ENCODE data around the gene NUDT4. TPM values are rescaled to one million over a fixed set of nuclear protein-coding genes. Genes with fewer than 3 reads are reported as not detected.
A peak's percentile ranks its signal among the peaks of the same experiment; 100 is the strongest.

The NUDT4 gene
- total RNA-seq, 1 donor from 2014 or later: 52.2 TPM

DNA sequence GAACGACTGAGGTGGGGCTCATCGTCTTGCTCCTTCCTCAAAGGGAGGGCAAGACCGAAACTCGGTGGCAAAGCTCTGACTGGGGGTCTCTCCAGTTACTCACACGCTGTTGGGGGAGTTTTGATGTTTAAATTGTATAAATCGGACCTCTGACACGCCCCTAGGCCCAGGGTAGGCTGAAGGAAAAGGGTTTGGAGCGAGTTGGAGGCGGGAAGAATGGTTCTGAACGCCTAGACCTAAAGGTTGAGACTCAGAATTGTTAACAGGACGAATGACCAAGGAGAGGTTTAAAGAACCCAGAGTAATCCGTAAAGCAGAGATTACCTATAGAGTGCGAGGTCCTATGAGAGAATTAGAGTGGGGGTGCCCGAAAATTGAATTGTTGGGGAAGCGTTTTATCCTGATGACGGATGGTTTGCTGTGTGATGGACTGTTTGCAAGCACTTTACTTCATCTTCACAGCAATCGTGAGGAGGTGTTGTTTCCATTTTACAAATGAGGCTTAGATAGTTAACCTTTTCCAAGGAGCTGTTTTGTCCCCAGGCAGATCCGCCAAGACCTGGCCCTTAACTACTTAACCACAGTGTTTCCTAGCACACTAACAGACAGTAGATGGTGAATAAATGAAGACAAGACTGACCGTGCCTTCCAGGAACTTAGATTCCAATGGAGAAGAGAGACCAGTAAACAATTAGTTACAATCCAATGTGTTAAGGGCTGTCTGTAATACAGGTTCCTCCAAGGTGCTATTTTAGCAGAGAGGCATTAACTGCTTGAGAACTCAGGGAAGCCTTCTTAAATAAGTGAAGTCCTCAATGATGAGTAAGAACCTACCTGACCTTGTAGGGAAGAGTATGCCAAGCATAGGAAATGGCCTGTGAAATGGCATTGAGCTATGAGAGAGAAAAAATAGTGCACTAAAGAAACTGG lies 65.0 kb downstream of the NUDT4 start:
- DNase-seq (no peak), ATAC-seq (no peak)
- no peak for TF ChIP-seq CTCF (IDR thresholded peaks at IDR 0.05)
- no peaks in the 10 kb centered on the region for H3K36me3 ChIP-seq
- peaks cover 12% of the 10 kb centered on the region for H3K4me1 ChIP-seq
- no peaks in the 10 kb centered on the region for H3K9me3 ChIP-seq
- peak overlapping the region; percentile 96 for H3K4me3 ChIP-seq
- no peaks in the 10 kb centered on the region for H3K27me3 ChIP-seq
- H3K27ac ChIP-seq: peak overlapping the region; percentile 96
- intact Hi-C loops (cut with DNase I): no loop called here

GRCh38 chr12:93443576-93443975 lies 65.9 kb downstream of the NUDT4 start:
- peaks cover 9% of the 10 kb centered on the region for H3K4me1 ChIP-seq
- DNase-seq (no peak), ATAC-seq (no peak)
- TF ChIP-seq CTCF (IDR thresholded peaks at IDR 0.05): no peak
- intact Hi-C loops (cut with DNase I): no loop called here
- H3K27ac ChIP-seq: no peak overlapping the region
- no peaks in the 10 kb centered on the region for H3K36me3 ChIP-seq
- no peak overlapping the region for H3K4me3 ChIP-seq
- no peaks in the 10 kb centered on the region for H3K27me3 ChIP-seq
- H3K9me3 ChIP-seq: no peaks in the 10 kb centered on the region

- DNase-seq: no peak
- no peak for TF ChIP-seq CTCF (IDR thresholded peaks at IDR 0.05)
- ATAC-seq: peak; percentile 53
- H3K36me3 ChIP-seq: no peaks in the 10 kb centered on the region
- H3K9me3 ChIP-seq: no peaks in the 10 kb centered on the region
- no peaks in the 10 kb centered on the region for H3K27me3 ChIP-seq
- intact Hi-C loops (cut with DNase I): no loop called here
- H3K4me1 ChIP-seq: no peaks in the 10 kb centered on the region
- H3K27ac ChIP-seq: no peak overlapping the region
- no peak overlapping the region for H3K4me3 ChIP-seq
These were observed 70.0 kb downstream of the NUDT4 start for GRCh38 chr12:93447555-93448290.

DNA sequence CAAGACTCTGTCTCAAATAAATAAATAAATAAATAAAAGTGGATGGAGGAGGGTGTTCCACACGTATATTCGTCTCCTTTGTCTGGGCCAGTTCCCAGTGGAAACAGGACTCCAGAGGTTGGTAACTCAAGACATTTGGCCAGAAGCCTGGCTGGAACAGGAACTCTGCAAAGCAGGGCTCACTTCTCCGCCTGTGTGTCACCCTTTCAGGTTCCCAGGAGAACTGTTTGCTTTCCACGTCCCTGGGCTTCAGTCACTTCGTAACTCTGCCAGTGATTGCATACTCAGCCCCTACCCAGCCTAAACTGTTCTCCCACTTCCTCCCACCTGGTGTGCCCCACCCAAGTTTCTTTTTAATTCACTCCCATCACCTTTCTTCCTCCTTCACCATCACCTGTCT lies 71.1 kb downstream of the NUDT4 start:
- DNase-seq: no peak
- H3K27me3 ChIP-seq: no peaks in the 10 kb centered on the region
- H3K4me1 ChIP-seq: no peaks in the 10 kb centered on the region
- H3K27ac ChIP-seq: no peak overlapping the region
- no peaks in the 10 kb centered on the region for H3K9me3 ChIP-seq
- ATAC-seq: peak; percentile 58
- TF ChIP-seq CTCF (IDR thresholded peaks at IDR 0.05): no peak
- no peaks in the 10 kb centered on the region for H3K36me3 ChIP-seq
- H3K4me3 ChIP-seq: no peak overlapping the region
- intact Hi-C loops (cut with DNase I): no loop called here

- H3K4me3 ChIP-seq: no peak overlapping the region
- DNase-seq (no peak), ATAC-seq (no peak)
- intact Hi-C loops (cut with DNase I): no loop called here
- H3K9me3 ChIP-seq: no peaks in the 10 kb centered on the region
- no peaks in the 10 kb centered on the region for H3K27me3 ChIP-seq
- no peaks in the 10 kb centered on the region for H3K4me1 ChIP-seq
- no peak for TF ChIP-seq CTCF (IDR thresholded peaks at IDR 0.05)
- no peaks in the 10 kb centered on the region for H3K36me3 ChIP-seq
- H3K27ac ChIP-seq: no peak overlapping the region
These were observed 71.6 kb downstream of the NUDT4 start for GRCh38 chr12:93449277-93449676.

All from upper lobe of right lung (tissue), 1 donor.